HTERT RPE-1 (cell line): ENCODE measurements around the gene KDM5B.
"Not testable (repeated sequence)": the region's sequence is repeated elsewhere in the genome, so short reads cannot be mapped to it uniquely, and the experiment has no call there.

Experiments
- in situ Hi-C: fragments of 300-500 bp; cut with MboI; formaldehyde crosslinking; loops from 4 replicates; pipeline ENCODE4 v1.14.3; 2020; ENCODE audit warnings: low sequenced_read_pairs

Gene KDM5B

GRCh38 chr1:202794051-202794740 lies 14.0 kb downstream of the KDM5B start:
- in situ Hi-C loops, result no loop called here

- in situ Hi-C loops, result no loop called here
Measured at GRCh38 chr1:202791077-202791747, 17.0 kb downstream of the KDM5B start.

- in situ Hi-C loops, result no loop called here
Measured at GRCh38 chr1:202788800-202789199, 19.4 kb downstream of the KDM5B start.

- in situ Hi-C loops, result no loop called here
Measured at GRCh38 chr1:202786804-202787203, 21.4 kb downstream of the KDM5B start.

- in situ Hi-C loops, result no loop called here
Measured at GRCh38 chr1:202781180-202781579, 27.0 kb downstream of the KDM5B start.

- in situ Hi-C loops, result no loop called here
Measured at GRCh38 chr1:202770135-202770534, 38.1 kb downstream of the KDM5B start.

- in situ Hi-C loops, result no loop called here
Measured at GRCh38 chr1:202765721-202766120, 42.5 kb downstream of the KDM5B start.

- in situ Hi-C loops, result no loop called here
Measured at GRCh38 chr1:202762019-202762418, 46.2 kb downstream of the KDM5B start.

GRCh38 chr1:202760589-202760988 lies 47.6 kb downstream of the KDM5B start:
- in situ Hi-C loops, result no loop called here

- in situ Hi-C loops, result no loop called here
Measured at GRCh38 chr1:202756391-202756790, 51.8 kb downstream of the KDM5B start.

GRCh38 chr1:202754293-202754692 lies 53.9 kb downstream of the KDM5B start:
- in situ Hi-C loops, result no loop called here

- in situ Hi-C loops, result no loop called here
Measured at GRCh38 chr1:202752774-202753173, 55.4 kb downstream of the KDM5B start.

GRCh38 chr1:202750761-202751160 lies 57.5 kb downstream of the KDM5B start:
- in situ Hi-C loops, result no loop called here

GRCh38 chr1:202750024-202750423 lies 58.2 kb downstream of the KDM5B start:
- in situ Hi-C loops, result no loop called here

GRCh38 chr1:202745323-202745888 lies 62.8 kb downstream of the KDM5B start:
- in situ Hi-C loops, result no loop called here

GRCh38 chr1:202744770-202745169 lies 63.5 kb downstream of the KDM5B start:
- in situ Hi-C loops, result not testable (repeated sequence)

- in situ Hi-C loops, result no loop called here
Measured at GRCh38 chr1:202742496-202742895, 65.7 kb downstream of the KDM5B start.

GRCh38 chr1:202733251-202733650 lies 75.0 kb downstream of the KDM5B start:
- in situ Hi-C loops, result no loop called here

GRCh38 chr1:202728951-202729350 lies 79.3 kb downstream of the KDM5B start:
- in situ Hi-C loops, result no loop called here

GRCh38 chr1:202725526-202725925 lies 82.7 kb downstream of the KDM5B start:
- in situ Hi-C loops, result no loop called here

GRCh38 chr1:202723708-202724107 lies 84.5 kb downstream of the KDM5B start:
- in situ Hi-C loops, result no loop called here

- in situ Hi-C loops, result not testable (repeated sequence)
Measured at GRCh38 chr1:202723046-202723445, 85.2 kb downstream of the KDM5B start.
